Loucy (cell line): ENCODE data around the gene TGFBR3L.

Experiments used
- H2AFZ ChIP-seq: fragments of 200-600 bp; sonication (generic); 2 replicates; pipeline ENCODE4 v1.6.0; 2016; ENCODE audit warnings: antibody characterized with exemption, mild to moderate bottlenecking, low read length, moderate library complexity
- H3F3A ChIP-seq: fragments of 200-600 bp; 2 replicates; pipeline ENCODE4 v1.6.0; 2016; ENCODE audit warnings: antibody characterized with exemption, low read depth, mild to moderate bottlenecking
- H3K27me3 ChIP-seq: fragments of 200-600 bp; sonication (generic); 2 replicates; pipeline ENCODE4 v1.6.1; 2014; ENCODE audit warnings: low read length, mild to moderate bottlenecking; ENCODE audit not compliant: insufficient read depth, poor library complexity, severe bottlenecking
- H3K36me3 ChIP-seq: fragments of 200-600 bp; sonication (generic); 2 replicates; pipeline ENCODE4 v1.6.1; 2016; ENCODE audit warnings: low read length; ENCODE audit not compliant: insufficient read depth
- H3K4me1 ChIP-seq: fragments of 200-600 bp; sonication (generic); 2 replicates; pipeline ENCODE4 v1.5.1; 2014; ENCODE audit warnings: low read length, mild to moderate bottlenecking; ENCODE audit not compliant: insufficient read depth, poor library complexity, severe bottlenecking
- H3K4me2 ChIP-seq: fragments of 200-600 bp; sonication (generic); 2 replicates; pipeline ENCODE4 v1.6.0; 2014; ENCODE audit warnings: antibody characterized with exemption, low read length, low read depth, mild to moderate bottlenecking; ENCODE audit not compliant: poor library complexity, severe bottlenecking
- H3K4me3 ChIP-seq: fragments of 200-600 bp; sonication (generic); 2 replicates; pipeline ENCODE4 v1.5.1; 2014; ENCODE audit warnings: low read length, mild to moderate bottlenecking, mixed read lengths; ENCODE audit not compliant: poor library complexity, severe bottlenecking
- H3K79me2 ChIP-seq: fragments of 200-600 bp; sonication (generic); 2 replicates; pipeline ENCODE4 v1.6.1; 2014; ENCODE audit warnings: low read length; ENCODE audit not compliant: insufficient read depth
- H3K9ac ChIP-seq: fragments of 200-600 bp; sonication (generic); 2 replicates; pipeline ENCODE4 v1.6.0; 2014; ENCODE audit warnings: mild to moderate bottlenecking, low read depth, low read length, moderate library complexity; ENCODE audit not compliant: poor library complexity, severe bottlenecking
- H3K9me2 ChIP-seq: fragments of 200-600 bp; sonication (generic); replicated peaks from 2 replicates; pipeline ENCODE4 v1.6.1; 2016; ENCODE audit warnings: low read depth, low read length, mixed read lengths
- H3K9me3 ChIP-seq: fragments of 200-600 bp; sonication (generic); 2 replicates; pipeline ENCODE4 v1.6.1; 2014; ENCODE audit warnings: mild to moderate bottlenecking, antibody characterized with exemption, low read length, low read depth; ENCODE audit not compliant: insufficient read depth
- H4K20me1 ChIP-seq: fragments of 200-600 bp; sonication (generic); 2 replicates; pipeline ENCODE4 v1.6.0; 2014; ENCODE audit warnings: antibody characterized with exemption, low read length, mild to moderate bottlenecking; ENCODE audit not compliant: insufficient read depth, poor library complexity, severe bottlenecking
- CTCF ChIP-seq: fragments of 200-600 bp; sonication (generic); conservative IDR thresholded peaks from 2 replicates; pipeline ENCODE4 v1.5.1; 2014; ENCODE audit warnings: mild to moderate bottlenecking, antibody characterized with exemption, low read length
- EZH2phosphoT487 ChIP-seq: fragments of 200-600 bp; IDR thresholded peaks from 2 replicates; pipeline ENCODE4 v1.6.1; 2018; ENCODE audit warnings: antibody characterized with exemption, mild to moderate bottlenecking, moderate library complexity, borderline replicate concordance

Gene TGFBR3L

GRCh38 chr19:7912697-7913564 is 1.7 kb upstream of the TGFBR3L start:
- H4K20me1 ChIP-seq = peaks cover 9% of the 10 kb centered on the region
- H3F3A ChIP-seq = no peaks in the 10 kb centered on the region
- H3K4me3 ChIP-seq = no peak overlapping the region
- peaks cover 8% of the 10 kb centered on the region; the same call in 1 of the 2 replicates for H3K79me2 ChIP-seq
- H3K36me3 ChIP-seq = peaks cover 20% of the 10 kb centered on the region; the same call in 1 of the 2 replicates
- no peak overlapping the region for H2AFZ ChIP-seq
- no peaks in the 10 kb centered on the region for H3K9me3 ChIP-seq
- H3K4me2 ChIP-seq = no peak overlapping the region
- H3K9me2 ChIP-seq = no peaks in the 10 kb centered on the region
- no peaks in the 10 kb centered on the region for H3K27me3 ChIP-seq
- no peak for TF ChIP-seq CTCF
- TF ChIP-seq EZH2phosphoT487 = no peak
- no peak overlapping the region for H3K9ac ChIP-seq
- H3K4me1 ChIP-seq = no peaks in the 10 kb centered on the region

GRCh38 chr19:7913652-7914051 is 978 bp upstream of the TGFBR3L start:
- TF ChIP-seq CTCF (no peak), EZH2phosphoT487 (no peak)
- H2AFZ ChIP-seq = no peak overlapping the region
- no peaks in the 10 kb centered on the region for H3K27me3 ChIP-seq
- no peak overlapping the region for H3K9ac ChIP-seq
- no peaks in the 10 kb centered on the region for H3K9me2 ChIP-seq
- H3K4me2 ChIP-seq = no peak overlapping the region
- peaks cover 4% of the 10 kb centered on the region for H4K20me1 ChIP-seq
- peaks cover 1% of the 10 kb centered on the region; the same call in 1 of the 2 replicates for H3K79me2 ChIP-seq
- no peaks in the 10 kb centered on the region for H3K4me1 ChIP-seq
- no peaks in the 10 kb centered on the region for H3F3A ChIP-seq
- no peaks in the 10 kb centered on the region for H3K9me3 ChIP-seq
- peaks cover 20% of the 10 kb centered on the region; the same call in 1 of the 2 replicates for H3K36me3 ChIP-seq
- no peak overlapping the region for H3K4me3 ChIP-seq

- no peak overlapping the region for H2AFZ ChIP-seq
- H4K20me1 ChIP-seq = no peaks in the 10 kb centered on the region
- H3K9ac ChIP-seq = no peak overlapping the region
- no peaks in the 10 kb centered on the region for H3K4me1 ChIP-seq
- H3K36me3 ChIP-seq = peaks cover 20% of the 10 kb centered on the region; the same call in 1 of the 2 replicates
- no peaks in the 10 kb centered on the region for H3F3A ChIP-seq
- H3K9me3 ChIP-seq = no peaks in the 10 kb centered on the region
- no peak for TF ChIP-seq CTCF
- TF ChIP-seq EZH2phosphoT487 = no peak
- H3K9me2 ChIP-seq = no peaks in the 10 kb centered on the region
- no peak overlapping the region for H3K4me3 ChIP-seq
- no peak overlapping the region for H3K4me2 ChIP-seq
- no peaks in the 10 kb centered on the region for H3K27me3 ChIP-seq
- H3K79me2 ChIP-seq = no peaks in the 10 kb centered on the region
Measured at GRCh38 chr19:7914099-7914498, 531 bp upstream of the TGFBR3L start.
